NOMO-1 treated with dmso at 0.1 percent for 144 hours (cell line): Measurements from ENCODE around the gene FAM216B.
"Not testable (repeated sequence)": the region's sequence is repeated elsewhere in the genome, so short reads cannot be mapped to it uniquely, and the experiment has no call there.

ENCODE experiments used
- DNase-seq: peaks from one replicate; lab custom pipeline; 2025; ENCODE audit not compliant: unreplicated experiment; lab: John Stamatoyannopoulos, UW

FAM216B gene

DNA sequence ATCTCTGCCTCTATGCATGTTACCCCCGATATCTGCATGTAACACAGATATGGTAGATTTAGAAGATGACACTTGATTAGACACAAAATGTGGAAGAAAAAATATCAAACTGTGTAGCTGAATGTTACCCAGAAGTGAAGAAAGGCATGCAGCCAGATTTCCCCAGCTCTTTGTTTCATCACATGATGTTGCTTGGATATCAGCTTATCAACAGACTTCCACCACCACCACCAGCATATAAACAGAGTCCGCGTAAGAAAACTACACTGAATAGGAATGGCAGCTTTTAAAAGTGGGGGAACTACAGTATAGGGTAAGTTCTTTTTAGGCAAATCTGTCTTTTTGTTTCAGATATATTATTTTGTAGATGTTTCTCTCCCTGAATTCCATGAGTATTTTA, at the start of gene FAM216B:
Gene FAM216B, plus strand, starts transcription at position 233 of the 400 bp plus-strand sequence. CDS start 2,484 bp downstream, outside the sequence.
- no peak for DNase-seq

- no peak for DNase-seq
These were observed 49.3 kb upstream of the FAM216B start for GRCh38 chr13:42732073-42732472.

GRCh38 chr13:42733046-42733445, 48.3 kb upstream of the FAM216B start:
- DNase-seq: no peak

GRCh38 chr13:42735010-42735409, 46.4 kb upstream of the FAM216B start:
- no peak for DNase-seq

DNA sequence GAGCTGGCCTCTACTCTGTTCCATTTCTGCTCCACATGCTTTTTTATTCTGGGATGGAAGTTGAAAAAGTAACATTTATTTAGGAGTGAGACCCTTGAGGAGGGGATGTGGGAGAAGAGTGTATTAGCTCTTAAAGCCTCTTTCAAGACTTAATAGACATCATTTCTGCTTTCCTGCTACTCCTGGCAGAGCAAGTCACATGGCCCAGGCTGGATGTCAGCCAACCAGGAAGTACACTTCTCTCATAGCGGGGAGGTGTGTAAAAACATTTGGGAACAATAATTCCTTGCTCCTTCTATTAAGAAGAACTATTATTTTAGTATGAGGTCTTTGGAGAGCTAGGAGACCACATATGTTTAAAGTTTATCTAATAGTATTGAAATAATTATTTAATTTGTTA, 40.6 kb upstream of the FAM216B start:
- DNase-seq: peak; percentile 6

DNA sequence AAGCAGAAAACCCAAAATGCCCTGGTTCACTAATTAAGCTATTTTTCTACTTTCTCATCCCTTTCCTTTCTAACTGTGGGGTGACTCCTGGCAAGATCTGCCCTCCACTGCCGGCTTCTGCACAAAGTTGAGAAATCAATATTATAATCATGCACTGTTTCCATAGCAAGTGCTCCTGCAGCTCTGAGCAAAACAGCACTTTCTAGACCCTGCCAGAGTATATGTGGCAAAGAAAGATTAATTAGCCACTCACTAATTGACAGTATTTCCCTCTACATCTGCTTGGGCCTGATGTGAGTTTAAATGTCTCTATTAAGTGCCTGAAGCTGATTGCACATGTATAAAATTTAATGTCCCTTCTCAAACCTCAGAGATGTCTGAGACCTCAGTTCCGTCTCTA, 39.5 kb upstream of the FAM216B start:
- DNase-seq: no peak

DNA sequence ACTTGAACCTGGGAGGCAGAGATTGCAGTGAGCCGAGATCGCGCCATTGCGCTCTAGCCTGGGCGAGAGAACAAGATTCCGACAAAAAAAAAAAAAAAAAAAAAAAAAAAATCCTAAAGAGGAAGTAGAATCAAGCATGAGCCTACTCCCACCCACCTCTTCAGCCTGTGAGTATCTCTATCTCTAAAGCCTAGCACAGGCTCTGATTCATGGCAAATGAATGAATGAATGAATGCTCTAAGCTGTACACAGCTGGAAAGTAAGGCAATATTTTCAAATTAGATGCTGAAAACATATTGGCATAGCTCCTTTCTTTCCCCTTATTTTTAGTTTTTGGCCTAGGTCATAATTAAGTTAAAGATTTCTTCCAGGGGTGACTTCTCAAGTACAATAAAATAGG, 35.7 kb upstream of the FAM216B start:
- DNase-seq: peak; percentile 59

- no peak for DNase-seq
These were observed 34.5 kb upstream of the FAM216B start for GRCh38 chr13:42746866-42747265.

- no peak for DNase-seq
These were observed 33.9 kb upstream of the FAM216B start for GRCh38 chr13:42747399-42747873.

GRCh38 chr13:42750794-42751193, 30.6 kb upstream of the FAM216B start:
- no peak for DNase-seq

DNA sequence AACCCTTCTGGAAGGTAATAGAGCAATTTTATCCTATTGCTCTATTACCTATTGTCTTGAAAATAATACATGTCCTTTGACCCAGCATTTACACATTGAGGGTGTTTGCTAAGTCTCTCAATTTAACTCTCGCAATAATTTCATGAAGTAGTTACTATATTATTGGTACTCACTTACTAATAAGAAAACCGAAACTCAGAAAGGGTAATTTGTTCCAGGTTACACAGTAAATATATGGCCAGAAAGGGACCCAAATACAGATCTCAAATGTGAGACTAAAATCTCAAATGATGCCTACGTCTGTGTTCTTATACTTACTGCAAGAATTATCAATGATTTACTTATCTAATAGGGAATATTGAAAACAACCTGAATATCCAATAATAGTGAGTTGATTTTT, 29.7 kb upstream of the FAM216B start:
- no peak for DNase-seq

DNA sequence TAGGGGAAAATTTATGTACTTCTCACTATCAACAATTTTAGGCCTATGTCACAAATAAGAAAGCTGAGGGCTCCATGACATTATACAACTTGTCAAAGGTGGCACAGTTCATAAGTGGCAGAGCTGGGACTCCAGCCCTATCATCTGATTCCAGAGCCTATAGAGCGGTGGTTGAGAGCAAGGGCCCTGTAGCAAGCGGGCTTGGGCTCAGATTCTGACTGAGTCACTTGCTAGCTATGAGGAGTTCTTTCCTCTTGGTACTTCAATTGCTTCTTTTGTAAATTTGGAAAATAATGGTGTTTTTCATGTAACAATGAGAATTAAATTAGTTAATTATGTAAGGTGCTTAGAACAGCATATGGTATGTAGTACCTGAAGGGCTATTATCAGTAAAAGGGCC, 28.7 kb upstream of the FAM216B start:
- DNase-seq: no peak

DNA sequence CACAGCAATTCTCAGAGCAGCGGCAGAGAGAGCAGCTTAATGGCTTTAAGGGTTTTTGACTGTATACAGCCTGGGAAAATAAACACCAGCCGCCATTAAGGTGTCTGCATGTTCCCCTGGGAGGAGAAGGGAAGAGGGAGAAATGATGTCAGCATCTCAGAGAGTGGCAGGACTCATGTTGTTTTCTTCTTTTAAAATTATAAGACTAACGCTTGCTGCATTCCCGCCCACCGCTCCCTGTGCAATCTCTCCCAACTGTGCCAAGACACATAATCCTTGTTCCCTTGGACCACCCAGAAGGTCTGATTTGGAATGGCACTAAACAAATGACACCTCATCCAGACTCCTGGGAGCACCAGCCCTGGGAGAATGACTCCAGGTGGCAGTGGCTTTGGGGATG, 27.7 kb upstream of the FAM216B start:
- no peak for DNase-seq

DNA sequence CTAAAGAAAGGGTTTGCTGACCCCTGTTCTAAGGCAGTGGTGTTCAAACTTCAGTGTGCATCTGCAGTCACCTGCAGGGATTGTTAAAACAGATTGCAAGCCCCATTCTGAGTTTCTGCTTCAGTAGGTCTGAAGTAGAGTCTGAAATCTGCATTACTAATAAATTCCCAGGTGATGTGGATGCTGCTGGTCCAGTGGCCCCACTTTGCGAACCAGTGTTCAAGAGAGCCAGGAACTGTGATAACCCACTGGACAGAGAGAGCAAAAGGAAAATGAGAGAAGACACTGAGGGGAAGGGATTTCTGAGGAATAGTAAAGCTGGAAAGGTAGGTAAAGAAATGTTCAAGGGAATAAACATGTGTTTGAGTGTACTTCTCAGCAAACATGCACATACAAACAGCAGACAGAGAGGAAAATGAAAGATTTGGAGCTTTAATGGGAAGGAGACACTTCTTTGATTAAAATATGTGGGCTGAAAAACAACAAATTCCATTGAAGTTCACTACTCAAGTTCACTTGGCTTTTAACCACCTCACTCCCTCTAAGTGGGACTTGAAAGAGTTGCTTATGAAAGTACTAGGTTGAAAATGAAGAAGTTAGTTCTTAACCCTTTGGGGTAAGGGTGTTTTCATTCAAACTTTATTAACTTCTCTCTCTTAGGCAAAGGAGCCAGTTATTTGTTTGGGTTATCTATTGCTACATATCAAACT, 26.4 kb upstream of the FAM216B start:
- no peak for DNase-seq

DNA sequence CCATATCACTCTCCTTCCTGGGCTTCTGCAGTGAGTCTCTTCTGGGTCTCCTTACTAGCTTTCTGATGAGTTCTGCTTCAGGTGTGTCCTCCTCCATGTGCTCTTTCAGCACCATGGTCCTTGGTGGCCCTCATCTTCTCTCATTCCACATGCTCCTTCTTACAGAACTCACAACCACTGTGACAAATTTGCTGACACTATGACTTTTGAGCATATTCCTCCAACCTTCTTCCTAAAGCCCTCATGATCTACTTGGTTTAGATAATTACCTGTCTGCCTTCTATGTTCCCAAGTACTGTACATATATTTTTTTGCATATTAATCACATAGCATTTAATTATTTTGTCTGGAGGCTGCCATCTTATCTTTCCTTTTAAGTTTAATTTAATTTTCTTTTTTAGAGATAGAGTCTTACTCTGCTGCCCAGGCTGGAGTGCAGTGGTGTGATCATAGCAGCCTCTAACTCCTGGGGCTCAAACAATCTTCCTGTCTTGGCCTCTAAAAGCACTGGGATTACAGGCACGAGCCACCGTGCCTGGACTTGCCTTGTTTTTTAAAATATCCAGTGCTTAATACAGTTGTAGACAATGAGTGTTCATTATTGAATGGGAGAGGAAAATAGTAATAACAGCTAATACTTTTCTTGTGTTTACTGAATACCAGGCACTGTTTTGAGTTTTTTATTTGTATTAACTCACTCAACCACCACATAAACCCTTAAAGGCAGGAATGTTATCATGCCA, 23.5 kb upstream of the FAM216B start:
- no peak for DNase-seq

GRCh38 chr13:42758515-42758914, 22.9 kb upstream of the FAM216B start:
- DNase-seq: no peak

DNA sequence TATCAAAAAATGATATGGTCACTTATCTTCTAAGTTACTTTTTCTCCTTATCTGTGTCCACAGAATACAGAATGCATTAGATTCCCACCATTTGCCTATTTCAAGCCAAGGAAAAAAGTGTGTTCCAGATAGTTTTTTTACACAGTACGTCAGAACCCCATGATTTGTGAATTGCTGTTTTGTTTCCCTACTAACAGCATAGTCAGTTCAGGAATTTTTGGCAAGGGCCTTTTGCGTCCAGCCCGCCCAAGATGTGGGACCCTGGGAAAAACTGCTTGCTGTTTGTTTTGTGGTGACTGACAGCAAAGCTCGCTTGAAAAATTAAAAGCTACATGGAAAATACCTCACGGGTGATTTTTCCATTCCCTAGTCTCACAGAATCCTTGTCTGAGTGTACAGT, 20.4 kb upstream of the FAM216B start:
- DNase-seq: no peak

GRCh38 chr13:42762251-42762650, 19.1 kb upstream of the FAM216B start:
- no peak for DNase-seq

DNA sequence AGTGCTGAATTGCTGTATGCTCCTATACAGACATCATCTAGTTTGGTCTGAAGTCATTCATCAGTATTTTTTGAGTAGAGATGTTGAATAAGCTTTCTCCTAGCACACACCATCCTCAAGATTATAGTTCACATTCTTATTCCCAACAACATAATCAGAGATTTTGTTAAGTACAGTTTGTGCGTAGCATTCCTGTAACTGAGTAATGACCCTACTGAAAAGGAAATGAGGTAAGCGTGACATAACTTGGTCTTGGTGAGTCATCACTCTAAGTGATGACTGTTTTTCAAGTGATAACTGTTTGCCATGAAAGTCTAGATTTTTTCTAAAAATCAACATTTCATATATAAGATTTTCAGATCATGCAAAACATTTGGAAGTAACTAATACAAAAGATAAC, 18.5 kb upstream of the FAM216B start:
- DNase-seq: no peak

- no peak for DNase-seq
These were observed 15.4 kb upstream of the FAM216B start for GRCh38 chr13:42766016-42766415.

DNA sequence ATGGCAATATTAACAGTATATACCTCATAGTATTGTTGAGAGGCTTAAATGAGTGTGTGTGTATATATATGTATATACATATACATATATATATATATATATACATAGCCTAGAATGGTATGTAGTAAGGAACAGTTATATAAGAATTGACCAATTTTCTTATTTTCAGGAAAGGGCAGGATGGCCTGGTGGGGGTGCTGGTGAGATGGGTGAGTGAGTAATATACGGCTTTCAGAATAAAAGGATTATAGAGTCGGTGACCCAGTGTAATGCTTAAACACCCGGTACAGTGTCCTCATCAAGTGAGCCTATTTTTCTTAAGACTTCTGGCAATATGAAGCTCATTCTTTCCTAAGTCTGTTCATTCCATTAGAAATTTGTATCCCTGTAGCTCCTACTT, 11.7 kb upstream of the FAM216B start:
- no peak for DNase-seq

GRCh38 chr13:42776558-42776957, 4.8 kb upstream of the FAM216B start:
- DNase-seq: not testable (repeated sequence)
